ENCODE results near the gene LHX3. TPM values are rescaled to one million over a fixed set of nuclear protein-coding genes. Genes with fewer than 3 reads are reported as not detected.
A peak's percentile ranks its signal among the peaks of the same experiment; 100 is the strongest.

Gene LHX3
- total RNA-seq, 1 donor from 2014 or later: not detected

- Histone ChIP-seq H3K27ac (replicated peaks) (no peak overlapping the region), H3K9me3 (replicated peaks) (no peaks in the 10 kb centered on the region), H3K36me3 (peaks cover 25% of the 10 kb centered on the region), H3K4me3 (no peak overlapping the region), H3K4me1 (no peaks in the 10 kb centered on the region), H3K27me3 (ENCODE audit: low read depth) (no peaks in the 10 kb centered on the region)
- DNase-seq: no peak
- intact Hi-C loops (cut with micrococcal nuclease): no loop called here
- TF ChIP-seq CTCF (IDR thresholded peaks at IDR 0.05; ENCODE audit: borderline replicate concordance): no peak
Measured at GRCh38 chr9:136226680-136227407, 21.9 kb upstream of the LHX3 start.

- TF ChIP-seq CTCF (IDR thresholded peaks at IDR 0.05; ENCODE audit: borderline replicate concordance): peak; percentile 82
- Histone ChIP-seq H3K4me1 (no peaks in the 10 kb centered on the region), H3K27ac (replicated peaks) (no peak overlapping the region), H3K9me3 (replicated peaks) (no peaks in the 10 kb centered on the region), H3K4me3 (no peak overlapping the region), H3K36me3 (peaks cover 34% of the 10 kb centered on the region), H3K27me3 (ENCODE audit: low read depth) (no peaks in the 10 kb centered on the region)
- peak; percentile 33 for DNase-seq
- intact Hi-C loops (cut with micrococcal nuclease): no loop called here
Measured at GRCh38 chr9:136225748-136226679, 21.1 kb upstream of the LHX3 start.

- H3K4me3 ChIP-seq: no peak overlapping the region
- H3K4me1 ChIP-seq: no peaks in the 10 kb centered on the region
- no peak overlapping the region for H3K27ac ChIP-seq (replicated peaks)
- peaks cover 34% of the 10 kb centered on the region for H3K36me3 ChIP-seq
- H3K9me3 ChIP-seq (replicated peaks): no peaks in the 10 kb centered on the region
- TF ChIP-seq CTCF (IDR thresholded peaks at IDR 0.05; ENCODE audit: borderline replicate concordance): no peak
- intact Hi-C loops (cut with micrococcal nuclease): no loop called here
- no peaks in the 10 kb centered on the region for H3K27me3 ChIP-seq (ENCODE audit: low read depth)
- DNase-seq: no peak
Measured at GRCh38 chr9:136225366-136225747, 20.4 kb upstream of the LHX3 start.

DNA sequence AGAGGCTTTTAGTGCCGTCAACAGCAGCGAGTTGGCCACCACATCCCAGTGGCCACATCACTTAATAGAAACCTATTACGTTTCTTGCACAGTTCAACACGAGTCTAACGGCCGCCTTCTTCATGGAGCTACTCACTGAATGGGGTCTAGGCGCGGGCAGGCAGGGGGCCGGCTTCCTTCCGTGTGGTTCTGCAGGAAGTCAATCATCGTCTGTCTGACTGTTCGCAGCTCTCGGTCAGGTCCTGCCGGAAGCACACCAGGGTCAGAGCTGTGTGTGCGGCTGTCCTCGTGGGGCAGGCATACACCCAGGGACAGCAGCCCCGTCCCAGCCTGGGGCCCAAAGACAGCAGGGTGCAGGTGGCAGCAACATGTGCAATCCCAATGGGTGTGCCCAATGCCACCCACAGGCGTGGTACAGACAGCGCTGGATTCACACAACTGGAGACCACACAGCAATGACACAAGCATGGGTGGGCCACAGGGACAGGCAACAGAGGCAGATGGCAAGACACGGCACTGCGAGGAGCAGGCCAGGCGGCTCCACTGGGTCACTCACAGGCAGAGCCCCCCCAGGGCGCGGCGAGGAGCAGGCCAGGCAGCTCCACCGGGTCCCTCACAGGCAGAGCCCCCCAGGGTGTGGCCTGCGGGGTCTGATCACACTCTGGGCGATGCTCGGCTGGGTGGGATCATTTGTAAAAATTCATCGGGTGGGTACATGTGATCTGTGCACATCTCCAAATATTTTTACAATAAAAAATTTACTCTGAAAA lies 19.1 kb upstream of the LHX3 start:
- no peaks in the 10 kb centered on the region for H3K27me3 ChIP-seq (ENCODE audit: low read depth)
- H3K4me3 ChIP-seq: no peak overlapping the region
- DNase-seq: no peak
- H3K4me1 ChIP-seq: no peaks in the 10 kb centered on the region
- H3K9me3 ChIP-seq (replicated peaks): no peaks in the 10 kb centered on the region
- no peak overlapping the region for H3K27ac ChIP-seq (replicated peaks)
- H3K36me3 ChIP-seq: peaks cover 37% of the 10 kb centered on the region
- TF ChIP-seq CTCF (IDR thresholded peaks at IDR 0.05; ENCODE audit: borderline replicate concordance): no peak
- intact Hi-C loops (cut with micrococcal nuclease): no loop called here

DNA sequence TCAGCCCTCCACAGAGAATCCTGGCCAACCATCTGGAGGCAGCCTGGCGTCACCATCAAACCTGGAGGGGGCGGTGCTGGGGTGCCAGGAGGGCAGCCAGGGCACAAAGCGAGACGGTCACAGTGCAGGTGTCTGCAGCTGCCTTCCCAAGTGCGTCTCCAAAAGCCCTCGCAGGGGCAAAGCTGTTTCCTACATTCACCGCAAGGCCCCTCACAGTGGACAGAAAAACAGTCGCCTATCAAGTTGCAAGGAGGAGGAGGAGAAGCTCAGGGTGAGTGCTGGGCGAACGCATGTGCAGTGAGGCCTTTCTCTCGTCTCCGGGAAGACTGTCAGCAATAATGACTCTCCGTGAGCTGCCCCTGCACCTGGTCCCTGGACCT lies 18.0 kb upstream of the LHX3 start:
- Histone ChIP-seq H3K4me3 (no peak overlapping the region), H3K36me3 (peaks cover 48% of the 10 kb centered on the region), H3K27me3 (ENCODE audit: low read depth) (no peaks in the 10 kb centered on the region), H3K4me1 (no peaks in the 10 kb centered on the region), H3K9me3 (replicated peaks) (no peaks in the 10 kb centered on the region), H3K27ac (replicated peaks) (no peak overlapping the region)
- DNase-seq: no peak
- intact Hi-C loops (cut with micrococcal nuclease): no loop called here
- TF ChIP-seq CTCF (IDR thresholded peaks at IDR 0.05; ENCODE audit: borderline replicate concordance): no peak

Data from left ventricle myocardium inferior (tissue), 1 donor.